Measurements from ENCODE around the gene SEC24C.
"Not testable (repeated sequence)": the region's sequence is repeated elsewhere in the genome, so short reads cannot be mapped to it uniquely, and the experiment has no call there.

GRCh38 chr10:73713912-73714311, 30.3 kb upstream of the SEC24C start:
- TF ChIP-seq ZBTB34 (CRISPR knock-in tag; IDR thresholded peaks at IDR 0.05); NR2C2 (CRISPR knock-in tag; IDR thresholded peaks at IDR 0.05; ENCODE audit: borderline replicate concordance); ZNF3 (CRISPR knock-in tag; IDR thresholded peaks at IDR 0.05); CHD2 (IDR thresholded peaks at IDR 0.05; ENCODE audit: low read depth, low read length); ZNF225 (CRISPR knock-in tag; IDR thresholded peaks at IDR 0.05); HIC2 (CRISPR knock-in tag; IDR thresholded peaks at IDR 0.05; ENCODE audit: low read depth); ATF7 (IDR thresholded peaks at IDR 0.05); ATF7 (CRISPR knock-in tag; IDR thresholded peaks at IDR 0.05); TMF1 (CRISPR knock-in tag; IDR thresholded peaks at IDR 0.05; ENCODE audit: low read depth); CTCF (CRISPR knock-in tag; IDR thresholded peaks at IDR 0.05); ZNF12 (CRISPR knock-in tag; IDR thresholded peaks at IDR 0.05); ZNF549 (CRISPR knock-in tag; IDR thresholded peaks at IDR 0.05); RNF2 (conservative IDR thresholded peaks at IDR 0.05; ENCODE audit: low read depth): not testable (repeated sequence)

All from HepG2 (cell line).